GM12878 (cell line): Measurements from ENCODE around the gene PTPRD. TPM values are rescaled to one million over a fixed set of nuclear protein-coding genes. Genes with fewer than 3 reads are reported as not detected.

Experiments
- FOXM1 ChIP-seq: IDR thresholded peaks from 2 replicates; pipeline ENCODE4 v1.6.1; 2012; ENCODE audit warnings: low read depth, mild to moderate bottlenecking, inconsistent platforms, low read length, moderate library complexity
- LARP7 ChIP-seq: fragments of 450-650 bp; IDR thresholded peaks from 2 replicates; pipeline ENCODE4 v1.6.1; 2017; ENCODE audit warnings: mild to moderate bottlenecking
- POLR2A ChIP-seq: IDR thresholded peaks from 2 replicates; pipeline ENCODE4 v1.6.1; 2011; ENCODE audit warnings: low read depth, mild to moderate bottlenecking, low read length
- RBBP5 ChIP-seq: fragments of 200-600 bp; sonication (generic); conservative IDR thresholded peaks from 2 replicates; pipeline ENCODE4 v1.6.1; 2016
- RCOR1 ChIP-seq: conservative IDR thresholded peaks from 2 replicates; pipeline ENCODE4 v1.6.1; 2012; ENCODE audit warnings: low read depth, low read length, improper control_type of control experiment
- SMAD1 ChIP-seq: fragments of 450-650 bp; IDR thresholded peaks from 2 replicates; pipeline ENCODE4 v1.6.1; 2018; ENCODE audit warnings: mild to moderate bottlenecking, low read depth; ENCODE audit not compliant: partially characterized antibody
- SMARCA5 ChIP-seq: fragments of 450-650 bp; IDR thresholded peaks from 2 replicates; pipeline ENCODE4 v1.6.1; 2017; ENCODE audit warnings: mild to moderate bottlenecking
- TCF12 ChIP-seq: IDR thresholded peaks from 2 replicates; pipeline ENCODE4 v1.6.1; 2011; ENCODE audit warnings: low read depth, mild to moderate bottlenecking, low read length
- polyA plus RNA-seq, 11 experiments: library from polyadenylated mRNA; depleted of rRNA in 4 of 11; unstranded in 6 of 11; stranded (reverse) in 5 of 11; fragments of >200 nt; fragmentation: Nextera tagmentation in 4 of 11; fragmentation: Illumina TruSeq in 1 of 11; extraction: Ambion mirVana in 4 of 11; extraction: Trizol in 1 of 11; gene quantifications; 1 replicate in 1 of 11; 2 replicates in 10 of 11; pipeline versions ENCODE4 v1.2.1 to v1.2.3, GENCODE V29; 2011 to 2016; ENCODE audit warnings: inconsistent platforms in 2 of 11, missing spikeins in 2 of 11, low read depth in 1 of 11
- total RNA-seq, 4 experiments: library from RNA; depleted of rRNA in 3 of 4; stranded (reverse); fragments of >200 nt in 3 of 4; fragmentation: Illumina TruSeq in 1 of 4; extraction: Trizol in 1 of 4; gene quantifications; 2 replicates each; pipeline versions ENCODE4 v1.2.1 to v1.2.3, GENCODE V29; 2013 to 2021
- TF ChIP-seq, protein P1 (sequence below): IDR thresholded peaks from 2 replicates; pipeline ENCODE4 v1.6.1; 2012; ENCODE audit warnings: low read depth, low read length, improper control_type of control experiment
- TF ChIP-seq, protein P2 (sequence below): IDR thresholded peaks from 2 replicates; pipeline ENCODE4 v1.6.1; 2012; ENCODE audit warnings: improper control_type of control experiment, low read depth, low read length; ENCODE audit not compliant: insufficient replicate concordance
- TF ChIP-seq, protein P3 (sequence below): fragments of 450-650 bp; IDR thresholded peaks from 2 replicates; pipeline ENCODE4 v1.6.1; 2016; ENCODE audit warnings: mild to moderate bottlenecking
- TF ChIP-seq, protein P4 (sequence below): fragments of 450-650 bp; IDR thresholded peaks from 2 replicates; pipeline ENCODE4 v1.6.1; 2017; ENCODE audit warnings: antibody characterized with exemption, mild to moderate bottlenecking, moderate library complexity

The PTPRD gene
- total and polyA plus RNA-seq, 10 of the 15 experiments (the other 5 are each of a cell fraction or from before 2014, with no cell fraction given): under 0.01 to 0.05 (median 0.01) TPM; not detected in 7

DNA sequence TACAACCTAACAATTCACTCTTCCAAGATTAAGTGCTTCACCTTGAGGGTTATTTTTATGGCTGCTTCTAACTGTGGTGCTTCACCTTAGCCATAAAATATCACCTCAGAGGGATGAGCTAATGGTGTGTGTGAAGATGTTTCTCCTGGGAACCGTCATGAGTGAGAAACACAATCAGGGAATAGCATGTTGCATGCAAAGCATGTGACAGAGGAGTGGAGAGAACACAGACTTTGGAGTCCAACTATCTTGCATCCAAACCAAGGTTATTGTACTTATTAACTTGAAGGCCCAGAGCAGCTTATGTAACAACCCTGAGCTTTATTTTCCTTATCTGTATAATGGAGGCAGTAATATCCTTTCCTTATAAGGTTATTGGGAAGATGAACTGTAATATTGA, 1724.2 kb downstream of the PTPRD start (continued):
- TF ChIP-seq, protein P1, sequence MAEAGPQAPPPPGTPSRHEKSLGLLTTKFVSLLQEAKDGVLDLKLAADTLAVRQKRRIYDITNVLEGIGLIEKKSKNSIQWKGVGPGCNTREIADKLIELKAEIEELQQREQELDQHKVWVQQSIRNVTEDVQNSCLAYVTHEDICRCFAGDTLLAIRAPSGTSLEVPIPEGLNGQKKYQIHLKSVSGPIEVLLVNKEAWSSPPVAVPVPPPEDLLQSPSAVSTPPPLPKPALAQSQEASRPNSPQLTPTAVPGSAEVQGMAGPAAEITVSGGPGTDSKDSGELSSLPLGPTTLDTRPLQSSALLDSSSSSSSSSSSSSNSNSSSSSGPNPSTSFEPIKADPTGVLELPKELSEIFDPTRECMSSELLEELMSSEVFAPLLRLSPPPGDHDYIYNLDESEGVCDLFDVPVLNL: no peak
- TF ChIP-seq, protein P2, sequence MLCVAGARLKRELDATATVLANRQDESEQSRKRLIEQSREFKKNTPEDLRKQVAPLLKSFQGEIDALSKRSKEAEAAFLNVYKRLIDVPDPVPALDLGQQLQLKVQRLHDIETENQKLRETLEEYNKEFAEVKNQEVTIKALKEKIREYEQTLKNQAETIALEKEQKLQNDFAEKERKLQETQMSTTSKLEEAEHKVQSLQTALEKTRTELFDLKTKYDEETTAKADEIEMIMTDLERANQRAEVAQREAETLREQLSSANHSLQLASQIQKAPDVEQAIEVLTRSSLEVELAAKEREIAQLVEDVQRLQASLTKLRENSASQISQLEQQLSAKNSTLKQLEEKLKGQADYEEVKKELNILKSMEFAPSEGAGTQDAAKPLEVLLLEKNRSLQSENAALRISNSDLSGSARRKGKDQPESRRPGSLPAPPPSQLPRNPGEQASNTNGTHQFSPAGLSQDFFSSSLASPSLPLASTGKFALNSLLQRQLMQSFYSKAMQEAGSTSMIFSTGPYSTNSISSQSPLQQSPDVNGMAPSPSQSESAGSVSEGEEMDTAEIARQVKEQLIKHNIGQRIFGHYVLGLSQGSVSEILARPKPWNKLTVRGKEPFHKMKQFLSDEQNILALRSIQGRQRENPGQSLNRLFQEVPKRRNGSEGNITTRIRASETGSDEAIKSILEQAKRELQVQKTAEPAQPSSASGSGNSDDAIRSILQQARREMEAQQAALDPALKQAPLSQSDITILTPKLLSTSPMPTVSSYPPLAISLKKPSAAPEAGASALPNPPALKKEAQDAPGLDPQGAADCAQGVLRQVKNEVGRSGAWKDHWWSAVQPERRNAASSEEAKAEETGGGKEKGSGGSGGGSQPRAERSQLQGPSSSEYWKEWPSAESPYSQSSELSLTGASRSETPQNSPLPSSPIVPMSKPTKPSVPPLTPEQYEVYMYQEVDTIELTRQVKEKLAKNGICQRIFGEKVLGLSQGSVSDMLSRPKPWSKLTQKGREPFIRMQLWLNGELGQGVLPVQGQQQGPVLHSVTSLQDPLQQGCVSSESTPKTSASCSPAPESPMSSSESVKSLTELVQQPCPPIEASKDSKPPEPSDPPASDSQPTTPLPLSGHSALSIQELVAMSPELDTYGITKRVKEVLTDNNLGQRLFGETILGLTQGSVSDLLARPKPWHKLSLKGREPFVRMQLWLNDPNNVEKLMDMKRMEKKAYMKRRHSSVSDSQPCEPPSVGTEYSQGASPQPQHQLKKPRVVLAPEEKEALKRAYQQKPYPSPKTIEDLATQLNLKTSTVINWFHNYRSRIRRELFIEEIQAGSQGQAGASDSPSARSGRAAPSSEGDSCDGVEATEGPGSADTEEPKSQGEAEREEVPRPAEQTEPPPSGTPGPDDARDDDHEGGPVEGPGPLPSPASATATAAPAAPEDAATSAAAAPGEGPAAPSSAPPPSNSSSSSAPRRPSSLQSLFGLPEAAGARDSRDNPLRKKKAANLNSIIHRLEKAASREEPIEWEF: no peak
- TF ChIP-seq RBBP5: no peak
- no peak for TF ChIP-seq POLR2A
- no peak for TF ChIP-seq TCF12
- TF ChIP-seq, protein P3, sequence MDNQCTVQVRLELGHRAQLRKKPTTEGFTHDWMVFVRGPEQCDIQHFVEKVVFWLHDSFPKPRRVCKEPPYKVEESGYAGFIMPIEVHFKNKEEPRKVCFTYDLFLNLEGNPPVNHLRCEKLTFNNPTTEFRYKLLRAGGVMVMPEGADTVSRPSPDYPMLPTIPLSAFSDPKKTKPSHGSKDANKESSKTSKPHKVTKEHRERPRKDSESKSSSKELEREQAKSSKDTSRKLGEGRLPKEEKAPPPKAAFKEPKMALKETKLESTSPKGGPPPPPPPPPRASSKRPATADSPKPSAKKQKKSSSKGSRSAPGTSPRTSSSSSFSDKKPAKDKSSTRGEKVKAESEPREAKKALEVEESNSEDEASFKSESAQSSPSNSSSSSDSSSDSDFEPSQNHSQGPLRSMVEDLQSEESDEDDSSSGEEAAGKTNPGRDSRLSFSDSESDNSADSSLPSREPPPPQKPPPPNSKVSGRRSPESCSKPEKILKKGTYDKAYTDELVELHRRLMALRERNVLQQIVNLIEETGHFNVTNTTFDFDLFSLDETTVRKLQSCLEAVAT: no peak
- TF ChIP-seq LARP7: no peak
- TF ChIP-seq, protein P4, sequence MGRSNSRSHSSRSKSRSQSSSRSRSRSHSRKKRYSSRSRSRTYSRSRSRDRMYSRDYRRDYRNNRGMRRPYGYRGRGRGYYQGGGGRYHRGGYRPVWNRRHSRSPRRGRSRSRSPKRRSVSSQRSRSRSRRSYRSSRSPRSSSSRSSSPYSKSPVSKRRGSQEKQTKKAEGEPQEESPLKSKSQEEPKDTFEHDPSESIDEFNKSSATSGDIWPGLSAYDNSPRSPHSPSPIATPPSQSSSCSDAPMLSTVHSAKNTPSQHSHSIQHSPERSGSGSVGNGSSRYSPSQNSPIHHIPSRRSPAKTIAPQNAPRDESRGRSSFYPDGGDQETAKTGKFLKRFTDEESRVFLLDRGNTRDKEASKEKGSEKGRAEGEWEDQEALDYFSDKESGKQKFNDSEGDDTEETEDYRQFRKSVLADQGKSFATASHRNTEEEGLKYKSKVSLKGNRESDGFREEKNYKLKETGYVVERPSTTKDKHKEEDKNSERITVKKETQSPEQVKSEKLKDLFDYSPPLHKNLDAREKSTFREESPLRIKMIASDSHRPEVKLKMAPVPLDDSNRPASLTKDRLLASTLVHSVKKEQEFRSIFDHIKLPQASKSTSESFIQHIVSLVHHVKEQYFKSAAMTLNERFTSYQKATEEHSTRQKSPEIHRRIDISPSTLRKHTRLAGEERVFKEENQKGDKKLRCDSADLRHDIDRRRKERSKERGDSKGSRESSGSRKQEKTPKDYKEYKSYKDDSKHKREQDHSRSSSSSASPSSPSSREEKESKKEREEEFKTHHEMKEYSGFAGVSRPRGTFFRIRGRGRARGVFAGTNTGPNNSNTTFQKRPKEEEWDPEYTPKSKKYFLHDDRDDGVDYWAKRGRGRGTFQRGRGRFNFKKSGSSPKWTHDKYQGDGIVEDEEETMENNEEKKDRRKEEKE: no peak
- TF ChIP-seq FOXM1: no peak
- TF ChIP-seq SMAD1: no peak
- no peak for TF ChIP-seq RCOR1
- no peak for TF ChIP-seq SMARCA5
